GM12878 (cell line): Measurements from ENCODE around the gene MMP24. TPM values are rescaled to one million over a fixed set of nuclear protein-coding genes. Genes with fewer than 3 reads are reported as not detected.

Source experiments
- ATAC-seq: fragments of 200-7000 bp; cut with Tn5 transposase; 3 replicates; pipeline ENCODE4 v1.9.1; 2020; ENCODE audit warnings: mild to moderate bottlenecking, moderate library complexity
- BruUV-seq: library from RNA; stranded (reverse); fragments of 400-500 nt; replicated peaks from 2 replicates; lab custom pipeline; 2021; lab: Mats Ljungman, UMichigan
- CTCF ChIA-PET: fragments of 300-600 bp; sonication (Branson Sonifier 250); formaldehyde crosslinking; extraction: SDS; loops from one replicate; lab custom pipeline; 2021; ENCODE audit warnings: inconsistent platforms; lab: Yijun Ruan, JAX
- POLR2A ChIA-PET: fragments of 350-600 bp; formaldehyde crosslinking; extraction: SDS; loops from one replicate; lab custom pipeline; 2021; ENCODE audit warnings: inconsistent platforms; lab: Charles Lee
- RAD21 ChIA-PET: fragments of 300-600 bp; sonication (Branson Sonifier 250); formaldehyde crosslinking; loops from one replicate; lab custom pipeline; 2023; ENCODE audit warnings: antibody characterized with exemption; ENCODE audit not compliant: unreplicated experiment; lab: Charles Lee
- SMC1A ChIA-PET: fragments of 300-600 bp; sonication (Branson Sonifier 250); formaldehyde crosslinking; loops from one replicate; lab custom pipeline; 2023; ENCODE audit not compliant: unreplicated experiment, uncharacterized antibody; lab: Charles Lee
- DNase-seq: peaks from one replicate; pipeline ENCODE4 v3.0.0-alpha.2; 2011; ENCODE audit warnings: low read depth, low spot score
- FAIRE-seq: peaks from 3 replicates; lab custom pipeline; 2011; peaks lifted over from hg19 to GRCh38; lab: Jason Lieb, UNC
- H2AFZ ChIP-seq: 2 replicates; pipeline ENCODE4 v1.6.0; 2011; ENCODE audit warnings: low read depth, low read length, control low read depth; ENCODE audit not compliant: control insufficient read depth
- H3K27ac ChIP-seq: 2 replicates; pipeline ENCODE4 v1.5.1; 2011; ENCODE audit warnings: control low read depth; ENCODE audit not compliant: control insufficient read depth, insufficient read depth
- H3K27me3 ChIP-seq, 2 experiments: replicated peaks in 1 of 2; 2 replicates each; pipeline versions ENCODE4 v1.6.0 to v1.6.1; 2011; ENCODE audit warnings: low read length in 1 of 2; ENCODE audit not compliant: control insufficient read depth in 2 of 2, insufficient read depth in 2 of 2
- H3K36me3 ChIP-seq, 2 experiments: 2 replicates each; pipeline ENCODE4 v1.5.1; 2011; ENCODE audit warnings: low read length in 1 of 2; ENCODE audit not compliant: control insufficient read depth in 2 of 2, insufficient read depth in 2 of 2
- H3K4me1 ChIP-seq: 2 replicates; pipeline ENCODE4 v1.6.1; 2011; ENCODE audit warnings: mild to moderate bottlenecking, low read length, moderate library complexity, mixed read lengths; ENCODE audit not compliant: control insufficient read depth, insufficient read depth
- H3K4me2 ChIP-seq: 2 replicates; pipeline ENCODE4 v1.6.0; 2011; ENCODE audit warnings: control low read depth; ENCODE audit not compliant: control insufficient read depth, insufficient read depth
- H3K4me3 ChIP-seq: fragments of 200-600 bp; sonication (generic); 2 replicates; pipeline ENCODE4 v1.5.1; 2016
- H3K79me2 ChIP-seq: 2 replicates; pipeline ENCODE4 v1.6.0; 2011; ENCODE audit warnings: low read length; ENCODE audit not compliant: control insufficient read depth, insufficient read depth
- H3K9ac ChIP-seq: 2 replicates; pipeline ENCODE4 v1.8.0; 2011; ENCODE audit warnings: low read length, control low read depth, mixed read lengths; ENCODE audit not compliant: control insufficient read depth, insufficient read depth
- H3K9me3 ChIP-seq: replicated peaks from 3 replicates; pipeline ENCODE4 v1.5.1; 2011; ENCODE audit warnings: mild to moderate bottlenecking, low read length; ENCODE audit not compliant: control insufficient read depth, insufficient read depth
- H4K20me1 ChIP-seq: 2 replicates; pipeline ENCODE4 v1.6.0; 2011; ENCODE audit not compliant: control insufficient read depth, insufficient read depth
- BACH1 ChIP-seq: fragments of 450-650 bp; IDR thresholded peaks from 2 replicates; pipeline ENCODE4 v1.6.1; 2017; ENCODE audit warnings: mild to moderate bottlenecking, borderline replicate concordance
- KDM1A ChIP-seq: fragments of 200-600 bp; sonication (generic); IDR thresholded peaks from 2 replicates; pipeline ENCODE4 v1.6.1; 2016; ENCODE audit warnings: borderline replicate concordance
- NBN ChIP-seq: fragments of 450-650 bp; IDR thresholded peaks from 2 replicates; pipeline ENCODE4 v1.6.1; 2016
- NR2C1 ChIP-seq: fragments of 450-650 bp; IDR thresholded peaks from 2 replicates; pipeline ENCODE4 v1.6.1; 2017; ENCODE audit warnings: antibody characterized with exemption, mild to moderate bottlenecking, moderate library complexity
- RAD21 ChIP-seq: IDR thresholded peaks from 2 replicates; pipeline ENCODE4 v1.6.1; 2011; ENCODE audit warnings: mild to moderate bottlenecking, low read depth, low read length, moderate library complexity; ENCODE audit not compliant: insufficient read depth
- RCOR1 ChIP-seq: conservative IDR thresholded peaks from 2 replicates; pipeline ENCODE4 v1.6.1; 2012; ENCODE audit warnings: low read depth, low read length, improper control_type of control experiment
- YY1 ChIP-seq: IDR thresholded peaks from 2 replicates; pipeline ENCODE4 v1.6.1; 2011; ENCODE audit warnings: low read depth, mild to moderate bottlenecking, low read length
- ZNF207 ChIP-seq: fragments of 450-650 bp; IDR thresholded peaks from 2 replicates; pipeline ENCODE4 v1.6.1; 2014; ENCODE audit warnings: antibody characterized with exemption, mild to moderate bottlenecking, borderline replicate concordance
- WGBS: methylation state at CpG from one replicate; pipeline ENCODE4 v1.1.6; 2016; ENCODE audit warnings: low lambda C conversion rate; ENCODE audit not compliant: insufficient replicate concordance, insufficient coverage; ENCODE audit errors: missing lambda C conversion rate; 5-methylcytosine and 5-hydroxymethylcytosine counted together
- in situ Hi-C: fragments of 300-500 bp; cut with MboI; formaldehyde crosslinking; loops from 9 replicates; pipeline ENCODE4 v1.14.3; 2018; ENCODE audit warnings: mixed read lengths
- intact Hi-C: fragments of 100-400 bp; cut with micrococcal nuclease; formaldehyde crosslinking; loops from one replicate; pipeline ENCODE4 v1.14.2; 2022; ENCODE audit not compliant: unreplicated experiment
- polyA plus RNA-seq, 11 experiments: library from polyadenylated mRNA; depleted of rRNA in 4 of 11; unstranded in 6 of 11; stranded (reverse) in 5 of 11; fragments of >200 nt; fragmentation: Nextera tagmentation in 4 of 11; fragmentation: Illumina TruSeq in 1 of 11; extraction: Ambion mirVana in 4 of 11; extraction: Trizol in 1 of 11; gene quantifications; 1 replicate in 1 of 11; 2 replicates in 10 of 11; pipeline versions ENCODE4 v1.2.1 to v1.2.3, GENCODE V29; 2011 to 2016; ENCODE audit warnings: inconsistent platforms in 2 of 11, missing spikeins in 2 of 11, low read depth in 1 of 11
- total RNA-seq, 4 experiments: library from RNA; depleted of rRNA in 3 of 4; stranded (reverse); fragments of >200 nt in 3 of 4; fragmentation: Illumina TruSeq in 1 of 4; extraction: Trizol in 1 of 4; gene quantifications; 2 replicates each; pipeline versions ENCODE4 v1.2.1 to v1.2.3, GENCODE V29; 2013 to 2021
- TF ChIP-seq, protein P1 (sequence below): fragments of 450-650 bp; IDR thresholded peaks from 2 replicates; pipeline ENCODE4 v1.6.1; 2017; ENCODE audit warnings: mild to moderate bottlenecking, low read depth, inconsistent platforms; ENCODE audit not compliant: poor library complexity, severe bottlenecking

Gene MMP24
- total and polyA plus RNA-seq, 10 of the 15 experiments (the other 5 are each of a cell fraction or from before 2014, with no cell fraction given), result 0.01 to 0.11 (median 0.04) TPM; not detected in 5

GRCh38 chr20:35243986-35244385, 17.5 kb downstream of the MMP24 start:
- BruUV-seq, result no TSS peak
- in situ Hi-C loops (no loop called here), intact Hi-C loops (no loop called here)
- H3K4me1 ChIP-seq, result no peaks in the 10 kb centered on the region
- DNase-seq (no peak), FAIRE-seq (no peak), ATAC-seq (no peak)
- POLR2A ChIA-PET, result no interaction called here
- H2AFZ ChIP-seq, result no peak overlapping the region
- no peaks in the 10 kb centered on the region for H4K20me1 ChIP-seq
- SMC1A ChIA-PET, result interaction anchor here (1.0 kb wide), 2 partner anchors 16 to 149 kb away, joined by 3 read pairs; no protein-coding TSS in a partner anchor
- no peaks in the 10 kb centered on the region for H3K27me3 ChIP-seq
- H3K27ac ChIP-seq, result no peak overlapping the region
- RAD21 ChIA-PET, result interaction anchor here (1.0 kb wide), 1 partner anchor 99 kb away, joined by 3 read pairs; no protein-coding TSS in a partner anchor
- no peak overlapping the region for H3K9ac ChIP-seq
- WGBS, result 3% methylated on average over 2 of the region's 2 CpGs
- H3K79me2 ChIP-seq, result no peaks in the 10 kb centered on the region
- H3K4me3 ChIP-seq, result no peak overlapping the region
- H3K9me3 ChIP-seq, result no peaks in the 10 kb centered on the region
- TF ChIP-seq KDM1A, result no peak
- no peak for TF ChIP-seq RAD21
- TF ChIP-seq BACH1, result no peak
- TF ChIP-seq YY1, result no peak
- no peak for TF ChIP-seq ZNF207
- no peak for TF ChIP-seq NBN
- no peak for TF ChIP-seq RCOR1
- no peak for TF ChIP-seq NR2C1
- TF ChIP-seq, protein P1, sequence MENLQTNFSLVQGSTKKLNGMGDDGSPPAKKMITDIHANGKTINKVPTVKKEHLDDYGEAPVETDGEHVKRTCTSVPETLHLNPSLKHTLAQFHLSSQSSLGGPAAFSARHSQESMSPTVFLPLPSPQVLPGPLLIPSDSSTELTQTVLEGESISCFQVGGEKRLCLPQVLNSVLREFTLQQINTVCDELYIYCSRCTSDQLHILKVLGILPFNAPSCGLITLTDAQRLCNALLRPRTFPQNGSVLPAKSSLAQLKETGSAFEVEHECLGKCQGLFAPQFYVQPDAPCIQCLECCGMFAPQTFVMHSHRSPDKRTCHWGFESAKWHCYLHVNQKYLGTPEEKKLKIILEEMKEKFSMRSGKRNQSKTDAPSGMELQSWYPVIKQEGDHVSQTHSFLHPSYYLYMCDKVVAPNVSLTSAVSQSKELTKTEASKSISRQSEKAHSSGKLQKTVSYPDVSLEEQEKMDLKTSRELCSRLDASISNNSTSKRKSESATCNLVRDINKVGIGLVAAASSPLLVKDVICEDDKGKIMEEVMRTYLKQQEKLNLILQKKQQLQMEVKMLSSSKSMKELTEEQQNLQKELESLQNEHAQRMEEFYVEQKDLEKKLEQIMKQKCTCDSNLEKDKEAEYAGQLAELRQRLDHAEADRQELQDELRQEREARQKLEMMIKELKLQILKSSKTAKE, result no peak
- no peak overlapping the region for H3K4me2 ChIP-seq
- CTCF ChIA-PET, result interaction anchor here (1.4 kb wide), 1 partner anchor 99 kb away, joined by 7 read pairs; no protein-coding TSS in a partner anchor
- H3K36me3 ChIP-seq, result no peaks in the 10 kb centered on the region
